DOHH2 (cell line): ENCODE measurements around the gene PC.

Experiments
- H3F3A ChIP-seq: fragments of 200-600 bp; sonication (generic), shearing (Covaris generic); 2 replicates; pipeline ENCODE4 v1.6.0; 2016; ENCODE audit warnings: antibody characterized with exemption, mild to moderate bottlenecking; ENCODE audit not compliant: control insufficient read depth, insufficient read depth
- H3K27ac ChIP-seq: fragments of 200-600 bp; sonication (generic); 2 replicates; pipeline ENCODE4 v1.5.1; 2014; ENCODE audit warnings: low read depth, mild to moderate bottlenecking, low read length, moderate library complexity
- H3K27me3 ChIP-seq: fragments of 200-600 bp; sonication (generic); 2 replicates; pipeline ENCODE4 v1.6.1; 2014; ENCODE audit warnings: mild to moderate bottlenecking, low read length, mixed read lengths; ENCODE audit not compliant: control insufficient read depth
- H3K36me3 ChIP-seq: fragments of 200-600 bp; sonication (generic); 2 replicates; pipeline ENCODE4 v1.6.1; 2014; ENCODE audit warnings: mild to moderate bottlenecking, low read length, moderate library complexity, mixed read lengths; ENCODE audit not compliant: control insufficient read depth
- H3K4me1 ChIP-seq: fragments of 200-600 bp; sonication (generic); 2 replicates; pipeline ENCODE4 v1.6.1; 2014; ENCODE audit warnings: mild to moderate bottlenecking, low read length, mixed read lengths; ENCODE audit not compliant: control insufficient read depth
- H3K4me2 ChIP-seq: fragments of 200-600 bp; sonication (generic); 2 replicates; pipeline ENCODE4 v1.6.0; 2014; ENCODE audit warnings: mild to moderate bottlenecking, low read length, moderate library complexity
- H3K4me3 ChIP-seq: fragments of 200-600 bp; sonication (generic); 2 replicates; pipeline ENCODE4 v1.5.1; 2014; ENCODE audit warnings: mild to moderate bottlenecking, low read length, mixed read lengths
- H3K79me2 ChIP-seq: fragments of 200-600 bp; sonication (generic); 2 replicates; pipeline ENCODE4 v1.6.1; 2014; ENCODE audit warnings: mild to moderate bottlenecking, low read length, mixed read lengths; ENCODE audit not compliant: control insufficient read depth
- H3K9me2 ChIP-seq: fragments of 200-600 bp; sonication (generic); replicated peaks from 2 replicates; pipeline ENCODE4 v1.6.1; 2014; ENCODE audit warnings: mild to moderate bottlenecking, low read length, mixed read lengths; ENCODE audit not compliant: control insufficient read depth
- H3K9me3 ChIP-seq: fragments of 200-600 bp; sonication (generic); 2 replicates; pipeline ENCODE4 v1.6.1; 2014; ENCODE audit warnings: antibody characterized with exemption, low read length, mixed read lengths; ENCODE audit not compliant: control insufficient read depth, insufficient read depth
- H4K20me1 ChIP-seq: fragments of 200-600 bp; sonication (generic); 2 replicates; pipeline ENCODE4 v1.6.0; 2014; ENCODE audit warnings: low read depth, mild to moderate bottlenecking, antibody characterized with exemption, low read length, moderate library complexity; ENCODE audit not compliant: control insufficient read depth, insufficient read depth
- EZH2phosphoT487 ChIP-seq: fragments of 200-600 bp; sonication (generic); IDR thresholded peaks from 2 replicates; pipeline ENCODE4 v1.6.1; 2017; ENCODE audit warnings: borderline replicate concordance, mild to moderate bottlenecking, antibody characterized with exemption, low read length, moderate library complexity, mixed read lengths
- TF ChIP-seq, protein P1 (sequence below): fragments of 200-600 bp; sonication (generic); IDR thresholded peaks from one replicate; pipeline ENCODE4 v1.5.1; 2014; ENCODE audit warnings: antibody characterized with exemption, mild to moderate bottlenecking, low read depth, low read length; ENCODE audit not compliant: poor library complexity, severe bottlenecking

Gene PC

DNA sequence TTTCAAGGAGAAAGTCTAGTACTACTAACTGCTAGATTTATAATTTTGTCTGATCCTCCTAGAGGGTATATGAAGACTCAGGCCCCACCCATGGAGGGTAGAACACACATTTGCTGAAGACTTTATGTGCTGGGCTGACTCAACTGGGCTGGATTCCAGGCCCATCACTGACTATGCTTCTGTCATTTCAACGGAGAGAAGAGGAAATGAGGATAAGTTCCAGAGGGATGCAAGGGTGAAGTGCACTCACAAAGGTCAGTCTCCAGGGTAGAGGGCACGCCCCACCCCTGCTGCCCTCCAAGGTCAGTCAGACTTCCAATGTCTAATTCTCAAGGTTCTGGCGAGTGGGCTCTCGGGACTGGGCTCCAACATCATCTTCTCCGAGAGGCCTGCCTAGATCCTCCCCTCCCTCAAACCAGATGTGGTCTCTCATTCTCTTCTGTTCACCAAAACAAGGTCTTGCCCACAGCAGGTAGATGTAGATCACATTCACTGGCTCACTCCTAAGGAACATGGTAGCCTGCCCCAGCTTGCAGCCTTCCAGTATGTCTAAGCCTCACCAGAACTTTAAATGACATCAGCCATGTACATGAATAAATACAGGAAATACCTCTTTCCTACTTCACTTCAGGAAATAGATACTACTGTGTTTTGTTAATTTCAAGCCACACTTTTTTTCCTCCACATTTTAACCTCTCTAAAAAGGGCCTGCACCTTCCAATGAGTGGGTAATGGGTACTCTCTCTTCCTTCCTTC is 9.7 kb upstream of the PC start:
- Histone ChIP-seq H3K27me3 (peaks cover 13% of the 10 kb centered on the region; the same call in 1 of the 2 replicates), H3K27ac (no peak overlapping the region), H3K4me3 (no peak overlapping the region), H3K36me3 (no peaks in the 10 kb centered on the region), H4K20me1 (no peaks in the 10 kb centered on the region), H3K9me2 (no peaks in the 10 kb centered on the region), H3K9me3 (no peaks in the 10 kb centered on the region), H3K4me1 (no peaks in the 10 kb centered on the region), H3F3A (no peaks in the 10 kb centered on the region), H3K79me2 (no peaks in the 10 kb centered on the region), H3K4me2 (no peak overlapping the region)
- no peak for TF ChIP-seq EZH2phosphoT487
- TF ChIP-seq, protein P1, sequence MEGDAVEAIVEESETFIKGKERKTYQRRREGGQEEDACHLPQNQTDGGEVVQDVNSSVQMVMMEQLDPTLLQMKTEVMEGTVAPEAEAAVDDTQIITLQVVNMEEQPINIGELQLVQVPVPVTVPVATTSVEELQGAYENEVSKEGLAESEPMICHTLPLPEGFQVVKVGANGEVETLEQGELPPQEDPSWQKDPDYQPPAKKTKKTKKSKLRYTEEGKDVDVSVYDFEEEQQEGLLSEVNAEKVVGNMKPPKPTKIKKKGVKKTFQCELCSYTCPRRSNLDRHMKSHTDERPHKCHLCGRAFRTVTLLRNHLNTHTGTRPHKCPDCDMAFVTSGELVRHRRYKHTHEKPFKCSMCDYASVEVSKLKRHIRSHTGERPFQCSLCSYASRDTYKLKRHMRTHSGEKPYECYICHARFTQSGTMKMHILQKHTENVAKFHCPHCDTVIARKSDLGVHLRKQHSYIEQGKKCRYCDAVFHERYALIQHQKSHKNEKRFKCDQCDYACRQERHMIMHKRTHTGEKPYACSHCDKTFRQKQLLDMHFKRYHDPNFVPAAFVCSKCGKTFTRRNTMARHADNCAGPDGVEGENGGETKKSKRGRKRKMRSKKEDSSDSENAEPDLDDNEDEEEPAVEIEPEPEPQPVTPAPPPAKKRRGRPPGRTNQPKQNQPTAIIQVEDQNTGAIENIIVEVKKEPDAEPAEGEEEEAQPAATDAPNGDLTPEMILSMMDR = no peak

DNA sequence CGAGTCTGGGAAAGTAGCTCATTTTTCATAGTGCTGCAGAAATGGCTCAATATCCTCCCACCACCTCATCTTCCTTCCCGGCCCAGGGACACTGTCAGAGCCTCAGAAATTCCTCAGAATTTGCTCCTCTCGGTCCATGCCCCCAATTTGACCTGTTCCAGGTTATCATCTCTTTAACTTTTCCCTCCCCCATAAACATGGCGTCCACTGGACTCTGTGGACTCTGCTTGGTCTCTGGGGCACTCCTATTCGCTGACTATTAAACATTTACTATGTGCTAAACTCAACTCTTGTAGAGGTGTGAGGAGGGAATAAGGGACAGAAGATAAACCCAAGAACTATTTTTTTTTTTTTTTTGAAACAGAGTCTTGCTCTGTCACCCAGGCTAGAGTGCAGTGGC is 8.2 kb upstream of the PC start:
- no peaks in the 10 kb centered on the region for H4K20me1 ChIP-seq
- no peak overlapping the region for H3K4me2 ChIP-seq
- no peaks in the 10 kb centered on the region for H3K4me1 ChIP-seq
- no peak overlapping the region for H3K27ac ChIP-seq
- H3K9me2 ChIP-seq = no peaks in the 10 kb centered on the region
- no peak for TF ChIP-seq EZH2phosphoT487
- TF ChIP-seq, protein P1 = no peak
- peaks cover 13% of the 10 kb centered on the region; the same call in 1 of the 2 replicates for H3K27me3 ChIP-seq
- H3F3A ChIP-seq = no peaks in the 10 kb centered on the region
- H3K79me2 ChIP-seq = no peaks in the 10 kb centered on the region
- no peaks in the 10 kb centered on the region for H3K36me3 ChIP-seq
- no peak overlapping the region for H3K4me3 ChIP-seq
- H3K9me3 ChIP-seq = no peaks in the 10 kb centered on the region

DNA sequence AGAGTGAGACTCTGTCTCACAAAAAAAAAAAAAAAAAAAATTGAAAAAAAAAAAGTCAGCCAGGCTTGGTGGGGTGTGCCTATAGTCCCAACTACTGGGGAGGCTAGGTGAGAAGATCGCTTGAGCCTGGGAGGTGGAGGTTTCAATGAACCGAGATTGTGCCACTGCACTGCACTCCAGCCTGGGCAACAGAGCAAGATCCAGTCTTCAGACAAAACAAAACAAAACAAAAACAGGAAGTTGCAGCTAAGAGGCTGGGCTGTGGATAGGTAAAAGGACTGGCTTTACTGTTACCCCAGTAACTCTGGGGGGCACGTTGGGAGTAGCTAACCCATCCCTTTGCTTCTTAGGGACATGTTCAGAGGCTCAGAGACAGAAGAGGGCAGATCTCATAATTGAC is 6.3 kb upstream of the PC start:
- H3K79me2 ChIP-seq = no peaks in the 10 kb centered on the region
- no peaks in the 10 kb centered on the region for H4K20me1 ChIP-seq
- no peaks in the 10 kb centered on the region for H3K9me2 ChIP-seq
- no peak overlapping the region for H3K4me3 ChIP-seq
- H3K27ac ChIP-seq = no peak overlapping the region
- H3K4me2 ChIP-seq = no peak overlapping the region
- H3K36me3 ChIP-seq = no peaks in the 10 kb centered on the region
- 0 out of 2 replicates have a peak, but pooled peaks cover 3% of the 10 kb centered on the region for H3K27me3 ChIP-seq
- TF ChIP-seq, protein P1 = no peak
- no peak for TF ChIP-seq EZH2phosphoT487
- no peaks in the 10 kb centered on the region for H3K4me1 ChIP-seq
- no peaks in the 10 kb centered on the region for H3K9me3 ChIP-seq
- no peaks in the 10 kb centered on the region for H3F3A ChIP-seq
